HCEC 1CT (cell line): Measurements from ENCODE around the gene SOX6.

ENCODE experiments used
- DNase-seq: peaks from one replicate; pipeline ENCODE4 v3.0.0-alpha.2; 2017

Gene SOX6

DNA sequence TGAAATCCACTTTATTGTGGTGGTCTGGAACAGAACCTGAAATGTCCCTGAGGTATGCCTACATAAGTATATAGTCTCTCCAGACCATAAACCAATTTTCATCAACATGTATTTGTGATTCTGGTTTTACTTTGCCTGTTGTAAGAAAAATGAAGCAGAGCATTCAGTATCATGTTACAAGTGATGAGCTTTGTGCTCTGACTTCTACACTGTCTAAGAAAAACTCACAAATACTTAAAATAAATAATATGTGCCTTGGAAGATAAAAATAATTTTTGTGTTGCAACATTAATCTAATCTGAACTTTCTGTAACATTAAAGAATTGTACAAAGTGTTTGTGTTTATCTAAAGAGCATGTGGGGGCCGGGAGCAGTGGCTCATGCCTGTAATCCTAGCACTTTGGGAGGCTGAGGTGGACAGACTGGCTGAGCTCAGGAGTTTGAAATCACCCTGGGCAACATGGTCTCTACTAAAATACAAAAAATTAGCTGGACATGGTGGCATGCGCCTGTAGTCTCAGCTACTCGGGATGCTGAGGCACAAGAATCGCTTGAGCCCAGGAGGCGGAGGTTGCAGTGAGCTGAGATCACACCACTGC lies 219.5 kb downstream of the SOX6 start:
- no peak for DNase-seq

DNA sequence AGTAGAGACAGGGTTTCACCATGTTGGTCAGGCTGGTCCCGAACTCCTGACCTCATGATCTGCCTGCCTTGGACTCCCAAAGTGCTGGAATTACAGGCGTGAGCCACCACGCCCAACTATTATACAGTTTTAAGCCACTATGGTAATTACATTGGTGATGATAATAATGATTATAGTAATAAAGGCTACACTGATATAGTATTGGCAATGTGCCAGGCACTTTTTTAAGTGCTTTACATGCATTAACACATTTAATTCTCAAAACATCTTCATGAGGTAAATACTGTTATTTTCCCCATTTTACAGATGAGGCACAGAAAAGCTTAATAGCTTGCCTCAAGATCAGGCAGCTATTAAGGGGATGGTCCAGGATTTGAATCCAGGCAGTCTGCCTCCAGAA lies 222.5 kb downstream of the SOX6 start:
- no peak for DNase-seq

DNA sequence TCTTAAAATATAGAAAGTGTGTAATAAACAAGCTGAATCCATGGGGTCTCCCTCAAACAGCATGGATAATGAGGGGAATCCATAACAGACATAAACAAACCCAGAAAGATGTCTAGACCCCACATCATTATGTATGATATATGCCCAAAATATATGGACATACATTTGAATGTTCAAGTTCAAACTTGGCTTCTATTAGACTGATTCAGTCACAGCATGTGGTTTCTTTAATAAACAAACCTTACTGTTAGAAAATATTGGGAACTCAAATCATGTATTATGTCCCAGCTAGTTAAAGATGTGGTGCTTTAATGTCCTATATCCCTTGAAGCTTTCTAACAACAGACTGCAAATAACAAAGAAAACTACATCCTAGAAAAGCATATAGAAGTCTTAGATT lies 228.6 kb downstream of the SOX6 start:
- DNase-seq = no peak

DNA sequence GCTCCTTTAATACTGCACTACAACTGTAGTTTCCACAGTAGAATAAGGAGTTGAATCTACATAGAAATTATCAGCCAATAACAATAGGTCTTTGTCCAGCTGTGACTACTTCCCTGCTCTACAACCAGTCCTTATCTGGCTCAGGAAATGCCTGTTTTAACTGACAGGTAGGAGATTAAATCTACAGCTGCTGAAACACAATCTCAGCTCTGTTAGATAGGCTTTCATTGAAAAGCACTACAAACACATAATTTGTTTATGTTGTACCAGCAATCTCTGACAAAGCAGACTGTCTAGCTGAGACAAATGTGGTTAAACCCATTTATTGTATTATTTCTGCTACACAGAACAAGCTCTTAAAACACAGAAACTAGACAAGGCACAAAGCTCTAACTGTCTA lies 230.0 kb downstream of the SOX6 start:
- DNase-seq = no peak

DNA sequence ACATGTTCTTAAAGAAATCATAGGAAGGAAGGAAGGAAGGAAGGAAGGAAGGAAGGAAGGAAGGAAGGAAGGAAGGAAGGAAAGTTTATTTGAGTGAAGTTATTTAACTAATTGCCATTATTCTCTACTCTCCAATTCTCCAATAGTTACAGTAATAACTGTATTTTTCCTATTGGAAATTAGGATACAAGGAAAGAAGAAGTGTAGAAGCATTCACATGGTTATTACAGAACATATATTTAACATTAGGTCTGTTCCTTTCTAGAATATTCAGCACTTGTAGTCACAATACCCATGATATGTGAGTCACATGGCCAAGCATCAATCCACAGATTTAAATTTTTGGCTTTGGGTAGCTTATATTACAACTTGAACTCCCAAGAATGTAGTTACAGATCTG lies 230.6 kb downstream of the SOX6 start:
- no peak for DNase-seq

DNA sequence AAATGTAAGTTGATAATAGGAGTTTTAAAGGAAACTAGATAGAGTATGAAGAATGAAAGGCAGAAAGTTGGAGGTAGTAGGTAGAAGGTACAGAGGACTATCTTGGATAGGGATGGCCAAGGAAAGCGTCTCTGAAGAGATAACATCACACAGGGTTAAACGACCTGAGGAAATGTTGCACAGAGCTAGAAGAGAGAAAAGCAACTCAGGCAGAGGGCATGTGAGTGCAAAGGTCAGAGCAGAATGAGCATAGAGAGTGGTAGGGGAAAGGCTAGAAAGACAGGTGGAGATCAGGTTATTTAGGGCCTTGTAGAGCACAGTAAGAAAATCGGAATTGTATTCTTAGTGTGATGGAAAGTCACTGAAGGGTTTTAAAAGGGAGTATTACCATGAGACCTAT lies 232.0 kb downstream of the SOX6 start:
- no peak for DNase-seq

DNA sequence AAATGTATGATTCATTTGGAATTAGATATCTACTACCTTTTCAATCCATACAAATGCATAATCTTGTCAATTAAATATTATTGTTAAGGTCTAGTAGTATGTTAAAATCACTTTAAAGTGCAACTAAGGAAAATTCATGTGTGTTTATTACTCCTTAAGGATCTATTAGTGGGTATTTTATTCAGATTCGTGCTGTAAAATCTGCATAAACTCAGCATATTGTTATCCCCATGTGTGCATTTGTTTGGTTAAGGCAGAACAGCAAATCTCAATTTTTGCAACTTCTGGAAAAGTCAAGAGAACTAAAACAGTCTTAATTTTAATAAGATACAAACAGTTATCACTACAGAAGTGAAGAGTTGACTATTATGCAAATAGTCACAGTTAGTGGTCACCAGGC lies 234.5 kb downstream of the SOX6 start:
- DNase-seq = no peak

DNA sequence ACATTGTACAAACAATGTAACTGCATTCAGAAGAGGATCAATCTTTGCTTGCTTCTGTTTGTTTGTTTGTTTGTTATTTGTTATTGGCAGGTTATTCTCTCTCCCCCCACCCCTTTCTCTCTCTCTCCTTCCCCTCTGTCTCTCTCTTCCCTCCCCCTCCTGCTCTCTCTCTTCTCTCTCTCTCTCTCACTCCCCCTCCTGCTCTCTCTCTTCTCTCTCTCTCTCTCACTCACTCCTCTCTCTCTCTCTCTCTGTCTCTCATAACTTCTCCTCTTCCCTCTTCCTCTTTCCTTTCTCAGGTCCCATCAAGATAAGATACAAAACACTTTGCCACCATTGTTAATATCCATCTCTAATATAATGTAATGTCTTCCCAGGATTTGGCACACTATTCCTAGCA lies 236.3 kb downstream of the SOX6 start:
- no peak for DNase-seq

DNA sequence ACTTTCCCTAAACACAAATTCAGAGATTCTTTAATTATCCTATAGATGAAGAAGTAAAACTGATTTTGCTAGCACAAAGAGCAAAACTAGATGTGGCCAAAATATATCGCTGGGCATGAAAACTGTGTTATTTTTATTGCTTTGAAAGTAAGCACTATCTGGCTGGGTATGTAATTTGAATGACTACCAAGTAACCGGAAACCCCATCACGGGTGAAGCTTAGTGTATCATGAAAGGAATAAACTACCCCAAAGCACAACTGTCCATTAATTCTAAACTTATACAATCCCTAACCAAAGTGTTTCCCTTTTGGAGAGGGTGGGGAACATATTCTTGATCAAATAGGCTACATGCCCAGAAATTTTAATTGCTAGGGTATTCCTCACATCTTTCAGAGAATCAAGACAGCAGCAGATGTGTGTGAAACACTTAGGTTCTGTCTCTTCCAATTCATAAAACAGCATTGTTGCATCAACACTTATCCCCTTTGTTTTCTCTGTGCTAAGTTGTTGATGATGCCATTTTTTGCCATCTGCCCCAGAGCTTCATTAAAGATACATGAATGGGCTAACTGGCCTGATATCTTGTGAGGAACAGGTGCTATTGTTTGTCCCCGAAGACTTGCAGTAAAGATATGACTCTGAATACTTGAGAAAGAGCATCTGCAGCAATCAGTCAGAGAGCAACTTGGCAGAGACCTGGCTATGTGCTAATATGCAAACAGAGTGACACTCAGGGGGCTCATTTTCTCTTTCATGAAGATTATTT lies 238.2 kb downstream of the SOX6 start:
- DNase-seq = no peak

DNA sequence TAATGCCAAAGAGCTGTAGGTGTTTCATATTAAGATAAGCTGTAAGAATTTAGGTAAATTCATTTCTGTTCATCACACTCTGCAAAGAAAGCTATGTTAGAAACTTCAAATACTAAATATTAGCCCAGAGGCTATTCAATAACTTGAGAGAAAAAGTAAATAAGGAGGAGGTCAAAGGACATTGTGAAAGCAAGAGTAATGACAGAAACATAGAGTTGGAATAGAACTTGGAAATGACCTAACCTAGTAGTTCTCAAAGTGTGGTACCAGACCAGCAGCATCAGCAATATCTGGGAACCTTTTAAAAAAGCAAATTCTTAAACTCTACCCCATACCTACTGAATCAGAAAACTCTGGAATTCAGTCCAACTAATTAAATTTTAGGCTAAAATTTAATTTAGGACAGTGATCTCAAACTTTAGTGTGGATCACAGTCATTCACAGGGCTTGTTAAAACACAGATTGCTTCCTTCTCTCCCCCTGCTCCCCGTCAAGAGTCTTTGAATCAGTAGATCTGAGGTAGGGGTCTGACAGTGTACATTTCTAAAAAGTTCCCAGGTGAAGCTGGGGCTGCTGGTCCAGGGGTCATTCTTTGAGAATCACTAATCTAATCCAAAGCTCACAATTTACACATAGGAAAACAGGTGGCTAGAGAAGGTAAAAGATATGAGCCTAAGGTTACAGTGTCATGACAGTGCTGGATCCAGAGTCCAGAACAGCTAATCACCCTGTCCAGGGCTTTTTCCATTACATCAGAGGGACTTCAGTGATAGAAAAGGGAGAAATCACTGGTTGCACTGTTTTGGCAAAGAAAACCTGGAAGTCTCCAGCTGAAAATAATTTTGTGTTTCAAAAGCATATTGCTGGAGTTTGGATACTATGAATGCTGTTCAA lies 241.1 kb downstream of the SOX6 start:
- no peak for DNase-seq

DNA sequence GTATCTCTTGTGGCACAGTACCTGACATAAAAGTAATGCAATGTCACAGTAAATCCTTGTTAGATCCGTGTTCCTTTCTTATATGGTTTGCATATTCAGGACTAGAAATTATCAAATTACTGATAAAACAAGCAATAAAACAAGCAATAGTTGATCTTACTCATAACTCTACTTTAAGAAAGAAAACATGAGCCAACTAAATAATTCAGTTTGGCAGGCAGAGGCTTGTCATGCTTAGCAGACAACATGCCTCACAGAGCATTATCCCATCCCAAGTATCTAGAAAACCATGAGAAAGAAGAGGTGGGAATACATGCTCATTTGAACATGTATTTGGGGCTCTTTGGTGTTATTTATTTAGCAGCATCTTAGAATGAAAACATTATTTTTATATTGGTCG lies 241.9 kb downstream of the SOX6 start:
- no peak for DNase-seq

DNA sequence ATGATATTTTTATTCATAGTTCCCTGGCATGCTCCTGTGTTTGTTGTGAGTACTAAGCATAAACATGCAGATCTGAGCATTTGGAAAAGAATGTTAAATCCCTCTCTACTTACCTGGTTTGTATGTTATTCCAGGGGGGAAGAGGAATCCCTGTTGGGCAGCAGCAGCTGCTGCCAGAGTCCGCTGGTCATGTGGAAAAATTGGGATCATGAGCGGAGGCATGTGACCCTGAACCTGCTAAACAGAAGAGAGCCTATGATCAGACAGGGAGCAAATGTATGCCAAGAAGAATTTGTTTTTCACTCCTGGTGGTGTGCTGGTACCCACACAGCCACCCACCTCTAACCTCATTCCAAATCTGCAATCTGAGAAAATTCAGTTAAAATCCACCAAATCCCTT lies 244.7 kb downstream of the SOX6 start:
- DNase-seq = no peak

DNA sequence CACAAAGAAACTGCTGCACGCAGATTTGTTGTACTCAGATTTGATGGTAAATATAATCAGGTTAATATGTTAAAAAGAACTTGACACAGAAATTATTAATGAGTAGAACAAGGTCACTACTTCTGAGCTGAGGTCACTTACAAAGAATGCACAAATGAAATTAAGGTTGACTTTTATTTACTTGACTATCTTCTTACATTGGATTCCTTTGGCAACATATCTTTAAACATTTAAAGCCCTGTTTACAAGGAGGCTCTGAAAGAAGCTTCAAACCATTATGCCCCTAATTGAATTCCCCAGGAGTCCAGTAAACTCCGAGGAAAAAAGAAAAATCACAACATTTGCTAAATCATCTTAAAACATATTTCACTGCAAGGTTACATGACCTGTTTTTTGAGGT lies 245.5 kb downstream of the SOX6 start:
- DNase-seq = no peak

DNA sequence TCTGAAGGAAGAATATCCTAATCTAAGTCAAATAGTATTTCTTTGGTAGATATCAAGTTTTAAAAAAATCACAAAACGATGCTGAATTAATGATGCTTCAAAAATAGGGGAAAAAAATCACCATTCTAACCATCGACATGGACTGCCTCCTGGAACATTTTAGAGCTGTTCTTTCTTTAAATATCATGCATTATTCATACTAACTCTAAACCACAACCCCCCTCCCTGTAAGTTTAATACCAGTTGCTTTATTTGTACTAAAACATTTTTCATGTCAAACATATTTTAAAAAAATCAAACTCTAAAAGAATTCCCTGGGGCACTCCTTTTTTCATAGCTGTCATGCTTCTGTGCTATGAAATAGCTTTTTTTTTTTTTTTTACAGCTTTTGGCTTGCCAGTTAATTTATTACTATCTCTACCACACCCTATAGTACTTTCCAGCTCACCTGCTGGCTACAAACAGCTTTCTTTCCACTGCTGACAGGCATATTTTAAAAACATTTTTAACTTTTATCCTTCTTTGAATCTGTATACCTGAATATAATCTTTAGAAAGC lies 256.9 kb downstream of the SOX6 start:
- no peak for DNase-seq

DNA sequence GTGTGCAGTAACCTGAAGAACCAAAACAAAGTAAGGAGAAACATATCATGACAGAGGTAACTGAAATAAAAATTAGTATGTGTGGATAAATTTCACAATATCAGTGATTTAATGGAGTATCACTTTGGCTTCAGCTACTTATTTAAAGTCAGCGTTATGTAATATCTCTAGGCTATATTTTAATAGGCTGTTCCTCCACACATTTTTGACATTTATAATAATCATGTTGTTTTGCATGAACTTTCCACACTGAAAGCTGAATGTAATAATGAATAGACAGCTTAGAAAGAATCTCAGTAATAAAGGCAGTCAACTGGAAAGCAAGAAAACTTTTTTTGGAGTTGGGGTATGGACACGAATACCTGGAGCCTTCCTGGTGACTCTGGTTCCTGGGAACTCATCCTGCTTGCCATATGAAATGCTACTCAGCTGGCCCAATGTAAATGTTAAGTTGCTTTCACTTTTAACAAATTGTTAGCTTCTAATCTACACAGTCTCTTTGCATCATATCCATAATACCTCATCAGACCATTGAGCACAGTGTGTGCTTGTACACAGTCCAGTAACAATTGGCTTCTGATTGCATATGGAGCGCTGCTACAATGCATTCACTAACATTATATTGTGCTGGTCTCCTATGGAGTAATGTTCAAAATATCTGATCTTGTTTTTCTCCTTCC lies 257.7 kb downstream of the SOX6 start:
- DNase-seq = no peak

DNA sequence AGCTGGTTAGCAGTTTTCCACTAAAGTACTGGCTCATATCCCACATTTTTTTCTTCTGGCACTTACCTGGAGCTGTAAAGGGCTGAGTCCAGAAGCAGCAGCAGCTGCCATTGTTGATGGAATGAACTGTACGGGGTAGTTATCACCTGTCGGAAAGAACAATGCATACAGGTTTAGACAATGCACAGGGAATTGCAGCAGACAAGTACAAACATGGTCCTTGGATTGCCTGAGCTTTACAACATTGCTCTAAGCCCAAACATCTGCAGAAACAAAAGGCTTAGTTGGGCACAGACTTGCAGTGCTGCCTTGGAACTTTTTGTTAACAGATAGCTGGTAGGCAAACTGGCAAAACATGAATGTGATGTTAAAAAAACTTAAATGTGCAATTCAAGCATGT lies 258.8 kb downstream of the SOX6 start:
- no peak for DNase-seq

DNA sequence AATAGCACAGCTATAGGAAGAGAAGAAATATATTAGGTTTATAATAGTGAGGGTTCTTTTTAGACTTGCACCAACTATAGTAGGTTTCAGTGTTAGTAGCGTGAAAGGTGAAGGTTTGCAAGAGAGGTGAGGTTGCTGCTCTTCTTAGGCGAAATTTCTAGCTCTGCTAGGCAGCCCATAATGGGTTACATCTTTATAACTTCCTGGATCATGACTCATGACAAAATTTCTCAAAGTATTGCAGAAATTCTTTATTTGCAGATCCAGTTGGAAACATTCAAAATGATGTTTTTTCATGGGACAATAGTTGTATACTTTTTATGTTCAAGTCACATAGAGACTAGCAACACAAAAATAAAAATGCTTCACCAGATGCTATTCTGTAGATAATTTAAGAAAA lies 260.0 kb downstream of the SOX6 start:
- DNase-seq = no peak

DNA sequence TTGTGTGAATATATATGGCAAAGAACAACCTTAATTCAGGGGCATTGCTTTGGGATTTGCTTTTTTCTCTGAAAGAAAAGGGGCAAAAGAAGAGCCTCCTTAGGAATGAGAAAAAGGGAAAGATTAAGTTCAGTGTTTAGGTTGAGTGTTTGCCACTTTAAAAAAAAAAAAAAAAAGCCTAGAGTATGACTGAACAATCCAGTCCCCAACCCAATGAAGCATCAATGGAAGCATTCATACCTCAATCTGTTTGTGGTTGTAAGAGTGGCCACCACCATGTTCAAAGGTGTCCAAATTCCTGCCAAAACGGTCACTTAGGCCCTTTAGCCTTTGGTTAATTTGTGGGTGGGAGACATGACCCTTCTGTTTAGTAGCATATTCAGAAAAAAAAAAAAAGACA lies 260.6 kb downstream of the SOX6 start:
- DNase-seq = no peak

DNA sequence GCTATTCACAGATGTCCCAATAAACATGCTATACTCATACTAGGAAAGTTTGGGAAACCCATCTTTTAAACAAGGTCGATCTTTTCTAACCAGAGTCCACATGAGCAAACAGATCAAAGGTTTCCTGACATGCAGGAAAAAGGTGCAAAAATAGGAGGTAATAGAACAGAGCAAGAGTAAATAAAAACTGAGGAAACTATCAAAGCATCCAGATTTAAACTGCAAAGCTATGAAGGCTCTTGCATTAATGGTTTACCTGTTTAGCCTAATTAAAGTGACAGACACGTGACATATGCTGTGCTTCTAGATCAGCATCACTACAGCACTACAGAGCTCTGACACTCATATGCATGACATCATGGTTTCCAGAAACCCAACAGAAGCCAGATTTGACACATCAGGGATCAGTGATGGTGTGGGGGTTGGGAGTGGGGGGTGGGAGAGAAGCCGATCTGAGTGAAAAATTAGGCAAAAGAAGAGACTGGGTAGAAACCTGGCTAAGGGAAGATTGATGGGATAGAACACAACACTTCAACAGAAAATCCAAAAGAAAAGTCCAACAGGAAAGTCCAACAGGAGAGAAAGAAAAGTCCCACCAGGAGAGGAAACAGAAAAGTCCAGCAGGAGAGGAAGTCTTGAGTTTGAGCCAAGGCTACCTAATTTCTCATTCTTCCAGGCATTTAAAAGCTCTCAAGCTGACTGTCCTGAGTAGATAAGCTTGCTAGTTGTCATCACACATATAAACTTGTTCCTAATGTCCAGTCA lies 262.3 kb downstream of the SOX6 start:
- no peak for DNase-seq

DNA sequence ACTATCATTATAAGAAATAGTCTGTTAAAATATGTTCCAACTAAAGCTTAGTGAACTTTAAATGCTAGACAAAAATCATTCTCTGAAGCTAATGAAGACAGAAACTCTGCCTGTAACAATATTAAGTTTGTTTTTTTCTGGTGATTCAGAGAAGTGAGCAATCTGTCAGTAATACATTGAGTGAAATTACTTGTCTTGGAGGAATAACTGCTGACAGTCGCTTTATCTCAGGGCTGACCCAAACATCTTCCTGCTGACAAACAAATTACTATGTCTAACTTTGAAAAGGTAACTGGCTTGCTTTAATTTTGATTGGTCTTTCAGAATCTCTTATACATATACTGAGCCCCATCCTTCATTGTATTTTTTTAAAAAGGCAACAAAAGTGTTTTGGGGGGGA lies 264.5 kb downstream of the SOX6 start:
- DNase-seq = no peak

DNA sequence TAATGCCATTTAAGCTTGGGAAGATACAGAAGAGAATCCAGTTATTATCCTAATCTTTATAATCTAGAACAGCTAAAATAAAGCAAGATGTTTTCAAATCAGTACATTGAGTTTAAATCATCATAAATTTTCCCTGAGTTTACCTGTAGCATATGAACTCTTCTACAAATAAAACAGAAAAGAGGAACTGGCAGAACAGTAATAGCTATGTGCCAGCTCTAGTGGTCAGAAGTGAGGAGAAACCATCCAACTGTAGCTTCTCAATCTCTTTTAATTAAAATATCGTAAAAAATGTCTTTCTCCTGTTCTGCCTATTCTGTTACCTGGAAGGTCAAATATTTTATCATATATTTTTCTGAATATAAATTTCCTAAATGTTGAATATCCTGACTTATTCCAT lies 266.9 kb downstream of the SOX6 start:
- DNase-seq = no peak

DNA sequence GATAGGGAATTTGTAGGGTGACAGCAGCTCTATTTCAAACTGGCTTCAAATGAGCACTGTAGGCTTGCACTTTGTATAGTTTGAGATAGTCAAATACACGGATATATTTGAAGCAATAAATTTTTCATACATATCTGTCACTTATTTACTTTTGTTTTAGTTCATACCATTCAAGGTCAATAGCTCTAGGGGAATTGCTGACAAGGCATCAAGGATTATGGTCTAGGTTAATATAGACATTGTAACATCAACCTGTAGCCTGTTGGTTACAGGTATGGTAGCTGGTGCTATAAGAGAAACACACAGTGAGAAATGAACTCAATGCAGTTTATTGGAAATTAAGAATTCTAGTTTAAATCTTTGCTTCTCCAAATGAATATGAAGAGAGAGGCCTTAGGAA lies 267.6 kb downstream of the SOX6 start:
- no peak for DNase-seq
